Measurements from ENCODE around the gene HINT2.

Gene HINT2

DNA sequence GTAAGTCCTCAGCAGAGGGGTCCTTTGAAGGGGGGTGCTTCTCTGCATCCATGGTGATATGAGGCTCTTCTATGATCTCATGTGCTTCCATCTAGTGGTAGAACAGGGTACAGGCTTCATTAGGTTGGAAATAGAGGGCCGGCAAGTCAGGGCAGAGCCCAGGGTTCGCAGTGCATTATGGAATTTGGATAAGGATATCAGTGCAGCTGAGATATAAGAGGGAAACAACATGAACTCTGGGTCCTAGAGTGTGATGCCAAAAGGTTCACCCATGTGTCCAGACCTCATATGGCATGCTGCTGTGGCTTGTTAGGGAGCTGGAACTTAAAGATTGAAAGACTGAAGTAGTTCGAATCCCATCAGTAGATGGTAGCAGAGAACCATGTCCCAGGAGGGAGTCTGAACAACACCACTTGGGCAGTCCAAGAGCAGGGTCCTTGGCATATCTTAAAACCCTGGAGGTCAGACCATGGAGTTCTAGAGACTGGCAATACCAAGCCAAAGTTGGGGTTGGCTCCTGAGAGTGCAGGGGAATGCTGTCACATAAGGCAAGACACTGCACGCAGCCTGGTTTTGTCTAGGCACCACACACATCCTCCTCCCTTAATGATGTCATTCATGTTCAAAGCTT lies 11.3 kb upstream of the HINT2 start:
- H3K4me1 ChIP-seq (ENCODE audit: control extremely low read depth in 1 of 4, control insufficient read depth in 4 of 4, insufficient read depth in 4 of 4, low read length in 3 of 4) = peaks cover 0 to 14% (median 11%) of the 10 kb centered on the region in 4 experiments
- ChIA-PET CTCF (interaction anchor here (0.7 to 6.1 kb wide), 49 partner anchors 8 to 325 kb away, joined by 3 to 61 read pairs (median 5); partner anchors contain the start of genes GBA2, HINT2, HRCT1 and NPR2), POLR2A (interaction anchor here (0.6 to 0.7 kb wide), 3 partner anchors 36 to 563 kb away, joined by 3 read pairs; no protein-coding TSS in a partner anchor)
- 22% methylated on average over 4 of the region's 4 CpGs for WGBS (ENCODE audit: insufficient coverage)
- H3K9me3 ChIP-seq (ENCODE audit: control extremely low read depth in 1 of 5, control insufficient read depth in 4 of 5, insufficient read depth in 2 of 5, low read depth in 1 of 5, low read length in 4 of 5) = no peaks in the 10 kb centered on the region
- no peak overlapping the region for H3K27ac ChIP-seq (ENCODE audit: insufficient read depth in 1 of 2, low read depth in 1 of 2, low read length in 2 of 2, poor library complexity in 1 of 2, severe bottlenecking in 2 of 2)
- peaks cover 0 to 6% (median 3%) of the 10 kb centered on the region in 5 experiments for H3K27me3 ChIP-seq (replicated peaks in 2 of 5; ENCODE audit: control insufficient read depth in 4 of 5, insufficient read depth in 5 of 5, low read length in 4 of 5)
- no peaks in the 10 kb centered on the region for H3K36me3 ChIP-seq (ENCODE audit: control insufficient read depth in 4 of 4, insufficient read depth in 4 of 4, low read length in 3 of 4)
- H3K4me3 ChIP-seq (ENCODE audit: control insufficient read depth in 1 of 7, extremely low read depth in 1 of 7, insufficient read depth in 4 of 7, low read depth in 2 of 7, low read length in 6 of 7) = no peak overlapping the region
- peak; percentile 74 to 81 (median 77) for DNase-seq

DNA sequence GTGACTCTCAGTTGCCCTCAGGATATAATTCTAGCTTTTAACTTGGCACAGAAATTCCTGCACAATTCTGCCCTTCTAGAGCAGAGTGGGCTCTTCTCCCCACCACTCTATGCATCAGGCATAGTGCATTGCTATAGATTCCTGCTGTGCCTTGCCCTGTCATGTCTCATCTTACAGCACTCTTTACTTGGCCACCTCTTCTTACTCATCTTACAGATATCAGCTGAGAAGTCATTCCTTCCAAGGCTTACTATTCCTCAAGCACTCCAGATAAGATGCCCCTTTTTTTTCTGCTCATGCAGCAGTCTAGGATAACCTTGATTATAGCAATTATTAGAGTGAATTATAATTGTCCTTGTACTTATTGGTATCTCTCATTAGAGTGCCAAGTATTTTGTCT lies 8.1 kb upstream of the HINT2 start:
- Histone ChIP-seq H3K4me1 (ENCODE audit: control extremely low read depth in 1 of 4, control insufficient read depth in 4 of 4, insufficient read depth in 4 of 4, low read length in 3 of 4) (no peaks in the 10 kb centered on the region), H3K36me3 (ENCODE audit: control insufficient read depth in 4 of 4, insufficient read depth in 4 of 4, low read length in 3 of 4) (no peaks in the 10 kb centered on the region), H3K4me3 (ENCODE audit: control insufficient read depth in 1 of 7, extremely low read depth in 1 of 7, insufficient read depth in 4 of 7, low read depth in 2 of 7, low read length in 6 of 7) (no peak overlapping the region), H3K27ac (ENCODE audit: insufficient read depth in 1 of 2, low read depth in 1 of 2, low read length in 2 of 2, poor library complexity in 1 of 2, severe bottlenecking in 2 of 2) (no peak overlapping the region), H3K9me3 (ENCODE audit: control extremely low read depth in 1 of 5, control insufficient read depth in 4 of 5, insufficient read depth in 2 of 5, low read depth in 1 of 5, low read length in 4 of 5) (no peaks in the 10 kb centered on the region), H3K27me3 (replicated peaks in 2 of 5; ENCODE audit: control insufficient read depth in 4 of 5, insufficient read depth in 5 of 5, low read length in 4 of 5) (peaks cover 0 to 4% (median 0%) of the 10 kb centered on the region in 5 experiments)
- ChIA-PET CTCF (interaction anchor here (1.0 to 2.3 kb wide), 9 partner anchors 8 to 89 kb away, joined by 3 to 8 read pairs (median 3); partner anchors contain the start of gene SPAG8), POLR2A (no interaction called here)
- no peak for DNase-seq

DNA sequence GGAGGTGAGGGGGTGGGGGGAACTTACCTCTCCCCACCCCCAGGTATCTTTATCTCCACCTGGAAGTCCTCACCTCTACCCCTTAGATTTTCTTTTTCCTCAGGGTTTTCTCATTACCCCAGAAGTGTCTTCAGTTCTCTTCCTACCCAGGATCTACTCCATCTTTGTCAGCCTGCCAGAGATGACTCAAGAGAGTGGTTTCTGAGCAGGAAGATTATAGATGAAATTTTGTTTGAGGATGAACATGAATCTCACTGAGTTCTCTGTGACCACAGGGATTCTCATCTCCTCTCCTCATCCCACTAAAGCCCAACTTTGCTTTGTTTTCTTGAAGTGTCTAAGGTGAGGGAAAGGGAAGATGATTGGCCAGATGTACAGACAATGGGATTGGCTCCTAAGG lies 5.2 kb upstream of the HINT2 start:
- H3K9me3 ChIP-seq (ENCODE audit: control extremely low read depth in 1 of 5, control insufficient read depth in 4 of 5, insufficient read depth in 2 of 5, low read depth in 1 of 5, low read length in 4 of 5) = no peaks in the 10 kb centered on the region
- peaks cover 0 to 3% (median 0%) of the 10 kb centered on the region in 4 experiments for H3K4me1 ChIP-seq (ENCODE audit: control extremely low read depth in 1 of 4, control insufficient read depth in 4 of 4, insufficient read depth in 4 of 4, low read length in 3 of 4)
- no peaks in the 10 kb centered on the region for H3K27me3 ChIP-seq (replicated peaks in 2 of 5; ENCODE audit: control insufficient read depth in 4 of 5, insufficient read depth in 5 of 5, low read length in 4 of 5)
- H3K36me3 ChIP-seq (ENCODE audit: control insufficient read depth in 4 of 4, insufficient read depth in 4 of 4, low read length in 3 of 4) = no peaks in the 10 kb centered on the region
- H3K4me3 ChIP-seq (ENCODE audit: control insufficient read depth in 1 of 7, extremely low read depth in 1 of 7, insufficient read depth in 4 of 7, low read depth in 2 of 7, low read length in 6 of 7) = no peak overlapping the region
- DNase-seq = no peak
- CTCF ChIA-PET = interaction anchor here (1.2 to 1.6 kb wide), 6 partner anchors 25 to 84 kb away, joined by 3 to 9 read pairs (median 4); no protein-coding TSS in a partner anchor
- H3K27ac ChIP-seq (ENCODE audit: insufficient read depth in 1 of 2, low read depth in 1 of 2, low read length in 2 of 2, poor library complexity in 1 of 2, severe bottlenecking in 2 of 2) = no peak overlapping the region
- POLR2A ChIA-PET = no interaction called here

DNA sequence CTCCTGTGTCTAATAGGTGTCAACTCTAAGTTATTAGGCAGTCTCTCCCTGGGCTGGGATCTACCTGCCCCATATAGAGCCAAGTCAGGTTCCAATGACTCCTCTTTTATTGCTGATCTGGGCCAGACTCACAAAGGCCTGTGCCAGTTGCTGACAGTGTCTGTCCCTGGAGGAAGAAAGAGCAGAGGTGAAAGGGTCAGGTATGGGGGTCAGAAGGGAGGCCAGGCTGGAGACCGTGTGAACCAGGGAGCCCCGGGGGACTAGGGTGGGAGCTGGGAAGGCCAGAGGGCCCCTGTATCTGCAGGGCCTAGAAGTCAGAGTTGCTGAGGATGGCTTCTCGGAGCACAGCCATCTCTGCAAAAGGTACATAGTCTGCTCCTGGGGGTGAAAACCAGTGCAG lies 3.5 kb upstream of the HINT2 start:
- Histone ChIP-seq H3K4me1 (ENCODE audit: control extremely low read depth in 1 of 4, control insufficient read depth in 4 of 4, insufficient read depth in 4 of 4, low read length in 3 of 4) (peaks cover 7 to 16% (median 11%) of the 10 kb centered on the region in 4 experiments), H3K4me3 (ENCODE audit: control insufficient read depth in 1 of 7, extremely low read depth in 1 of 7, insufficient read depth in 4 of 7, low read depth in 2 of 7, low read length in 6 of 7) (no peak overlapping the region), H3K27me3 (replicated peaks in 2 of 5; ENCODE audit: control insufficient read depth in 4 of 5, insufficient read depth in 5 of 5, low read length in 4 of 5) (no peaks in the 10 kb centered on the region), H3K36me3 (ENCODE audit: control insufficient read depth in 4 of 4, insufficient read depth in 4 of 4, low read length in 3 of 4) (no peaks in the 10 kb centered on the region), H3K9me3 (ENCODE audit: control extremely low read depth in 1 of 5, control insufficient read depth in 4 of 5, insufficient read depth in 2 of 5, low read depth in 1 of 5, low read length in 4 of 5) (no peaks in the 10 kb centered on the region), H3K27ac (ENCODE audit: insufficient read depth in 1 of 2, low read depth in 1 of 2, low read length in 2 of 2, poor library complexity in 1 of 2, severe bottlenecking in 2 of 2) (no peak overlapping the region)
- ChIA-PET POLR2A (no interaction called here), CTCF (interaction anchor here (0.9 to 1.2 kb wide), 3 partner anchors 8 to 28 kb away, joined by 3 to 5 read pairs (median 3); no protein-coding TSS in a partner anchor)
- WGBS (ENCODE audit: insufficient coverage) = 100% methylated on average over 3 of the region's 3 CpGs
- no peak for DNase-seq

DNA sequence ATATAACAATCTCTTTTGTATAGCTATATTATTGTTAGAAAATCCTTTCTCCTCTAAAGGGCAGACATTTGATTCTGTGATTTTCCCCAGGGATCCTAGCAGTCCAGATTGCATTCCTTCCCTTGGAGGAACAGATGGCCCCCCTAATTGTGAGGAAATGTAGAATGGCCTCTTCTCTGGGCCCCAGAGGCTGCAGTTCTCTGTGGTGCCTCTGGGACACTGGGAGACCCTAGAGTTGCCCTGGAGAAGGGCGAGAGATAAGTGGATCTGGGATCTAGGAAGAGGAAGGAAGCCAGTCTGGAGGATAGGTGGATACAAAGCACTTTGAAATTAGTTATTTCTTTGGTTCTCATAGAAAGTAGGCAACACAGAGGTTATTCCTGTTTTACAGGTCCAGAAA lies 1.9 kb upstream of the HINT2 start:
- no peak for DNase-seq
- H3K27ac ChIP-seq (ENCODE audit: insufficient read depth in 1 of 2, low read depth in 1 of 2, low read length in 2 of 2, poor library complexity in 1 of 2, severe bottlenecking in 2 of 2) = no peak overlapping the region
- POLR2A ChIA-PET = interaction anchor here (0.5 kb wide), 1 partner anchor 121 kb away, joined by 4 read pairs; no protein-coding TSS in a partner anchor
- CTCF ChIA-PET = interaction anchor here (1.7 kb wide), 1 partner anchor 9 kb away, joined by 9 read pairs; no protein-coding TSS in a partner anchor
- peaks cover 0 to 2% (median 0%) of the 10 kb centered on the region in 4 experiments for H3K36me3 ChIP-seq (ENCODE audit: control insufficient read depth in 4 of 4, insufficient read depth in 4 of 4, low read length in 3 of 4)
- H3K9me3 ChIP-seq (ENCODE audit: control extremely low read depth in 1 of 5, control insufficient read depth in 4 of 5, insufficient read depth in 2 of 5, low read depth in 1 of 5, low read length in 4 of 5) = no peaks in the 10 kb centered on the region
- no peaks in the 10 kb centered on the region for H3K27me3 ChIP-seq (replicated peaks in 2 of 5; ENCODE audit: control insufficient read depth in 4 of 5, insufficient read depth in 5 of 5, low read length in 4 of 5)
- no peak overlapping the region for H3K4me3 ChIP-seq (ENCODE audit: control insufficient read depth in 1 of 7, extremely low read depth in 1 of 7, insufficient read depth in 4 of 7, low read depth in 2 of 7, low read length in 6 of 7)
- peaks cover 14 to 31% (median 25%) of the 10 kb centered on the region in 4 experiments for H3K4me1 ChIP-seq (ENCODE audit: control extremely low read depth in 1 of 4, control insufficient read depth in 4 of 4, insufficient read depth in 4 of 4, low read length in 3 of 4)
- 100% methylated on average over 1 of the region's 1 CpG for WGBS (ENCODE audit: insufficient coverage)

DNA sequence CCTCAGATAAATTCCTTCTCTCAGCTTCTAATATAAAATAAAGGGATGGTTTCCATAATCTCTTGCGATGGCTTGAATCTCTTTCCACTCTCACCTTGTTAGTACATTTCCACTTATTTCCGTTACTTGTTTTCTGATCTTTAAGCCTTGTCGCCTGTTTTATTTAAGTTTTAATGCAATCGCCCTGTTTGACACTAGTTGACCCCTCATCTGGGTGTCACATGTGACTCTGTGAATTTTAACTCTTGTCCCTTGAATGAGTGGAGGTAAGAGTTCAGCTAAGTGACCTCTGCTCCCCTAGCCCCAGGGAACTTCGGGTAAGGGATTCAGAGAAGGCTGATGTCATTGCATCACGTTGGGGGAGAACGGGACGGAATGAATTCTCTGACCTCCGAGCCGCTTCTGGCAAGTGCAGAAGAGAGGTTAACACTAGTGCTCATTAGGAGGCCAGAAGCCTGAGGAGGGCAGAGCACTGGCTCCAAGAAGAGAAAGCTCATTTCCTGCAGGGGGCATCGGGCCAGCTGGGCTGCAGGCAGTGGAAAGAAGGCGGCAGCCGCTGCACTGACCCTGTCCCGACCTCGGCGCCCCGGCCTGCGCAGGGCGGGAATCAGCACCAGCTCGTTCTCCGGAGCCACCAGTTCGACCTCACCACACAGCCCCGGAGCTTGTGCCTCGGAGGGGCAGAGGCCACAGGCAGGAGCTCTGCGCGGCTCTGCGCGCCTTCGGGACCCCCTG lies 569 bp downstream of the HINT2 start:
- peaks cover 17 to 42% (median 33%) of the 10 kb centered on the region in 4 experiments for H3K4me1 ChIP-seq (ENCODE audit: control extremely low read depth in 1 of 4, control insufficient read depth in 4 of 4, insufficient read depth in 4 of 4, low read length in 3 of 4)
- ChIA-PET POLR2A (no interaction called here), CTCF (interaction anchor here (0.6 to 5.1 kb wide), 19 partner anchors 8 to 132 kb away, joined by 3 to 56 read pairs (median 3); partner anchors contain the start of genes CREB3, NPR2 and TLN1)
- H3K27me3 ChIP-seq (replicated peaks in 2 of 5; ENCODE audit: control insufficient read depth in 4 of 5, insufficient read depth in 5 of 5, low read length in 4 of 5) = no peaks in the 10 kb centered on the region
- H3K9me3 ChIP-seq (ENCODE audit: control extremely low read depth in 1 of 5, control insufficient read depth in 4 of 5, insufficient read depth in 2 of 5, low read depth in 1 of 5, low read length in 4 of 5) = no peaks in the 10 kb centered on the region
- H3K4me3 ChIP-seq (ENCODE audit: control insufficient read depth in 1 of 7, extremely low read depth in 1 of 7, insufficient read depth in 4 of 7, low read depth in 2 of 7, low read length in 6 of 7) = peak overlapping the region; percentile 79 to 95 (median 84)
- DNase-seq = peak; percentile 54 to 75 (median 67)
- peak overlapping the region in 1 of 2 experiments; percentile 83 for H3K27ac ChIP-seq (ENCODE audit: insufficient read depth in 1 of 2, low read depth in 1 of 2, low read length in 2 of 2, poor library complexity in 1 of 2, severe bottlenecking in 2 of 2)
- 12% methylated on average over 25 of the region's 29 CpGs for WGBS (ENCODE audit: insufficient coverage)
- peaks cover 2 to 4% (median 3%) of the 10 kb centered on the region in 4 experiments for H3K36me3 ChIP-seq (ENCODE audit: control insufficient read depth in 4 of 4, insufficient read depth in 4 of 4, low read length in 3 of 4)
